ENCODE results near the gene ACBD6. TPM values are rescaled to one million over a fixed set of nuclear protein-coding genes. Genes with fewer than 3 reads are reported as not detected.

ACBD6 gene
- total RNA-seq, 3 donors from 2014 or later (not counting 1 experiment from before 2014, with no cell fraction given): 29.8 to 47.3 (median 41.9) TPM

- intact Hi-C loops (cut with micrococcal nuclease): no loop called here
These were observed 5.7 kb upstream of the ACBD6 start for GRCh38 chr1:180507795-180508724.

DNA sequence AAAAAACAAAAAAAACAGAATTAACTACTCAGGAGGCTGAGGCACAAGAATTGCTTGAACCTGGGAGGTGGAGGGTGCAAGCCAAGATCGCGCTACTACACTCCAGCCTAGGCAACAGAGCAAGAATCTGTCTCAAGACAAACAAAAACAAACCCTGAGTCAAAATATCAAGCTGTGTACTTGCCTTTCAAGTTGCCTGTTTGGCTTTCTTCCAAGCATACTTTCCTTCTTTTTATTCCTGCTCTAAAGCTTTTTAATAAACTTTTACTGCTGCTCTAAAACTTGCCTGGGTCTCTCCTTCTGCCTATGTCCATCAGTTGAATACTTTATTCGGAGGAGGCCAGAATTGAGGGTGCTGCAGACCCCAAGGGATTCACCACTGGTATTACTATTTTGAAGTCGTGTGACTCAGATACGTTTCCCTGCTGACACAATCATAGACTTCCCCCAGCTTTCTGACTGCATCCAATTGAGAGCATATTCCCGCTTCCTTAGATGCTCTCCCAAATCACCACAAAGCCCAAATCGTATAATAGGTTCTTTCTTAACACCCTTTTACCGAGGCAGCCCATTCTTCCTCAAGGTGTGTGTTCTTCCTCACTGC, 3.5 kb upstream of the ACBD6 start:
- DNase-seq (no peak), ATAC-seq (no peak)
- Histone ChIP-seq H3K36me3 (ENCODE audit: control insufficient read depth, insufficient read depth, low read length) (no peaks in the 10 kb centered on the region), H3K4me3 (ENCODE audit: low read length) (no peak overlapping the region), H3K27ac (ENCODE audit: low read length) (no peak overlapping the region), H3K9me3 (ENCODE audit: control insufficient read depth, insufficient read depth, low read length) (no peaks in the 10 kb centered on the region), H3K27me3 (ENCODE audit: control insufficient read depth, insufficient read depth, low read length) (no peaks in the 10 kb centered on the region), H3K4me1 (ENCODE audit: control insufficient read depth, insufficient read depth, low read length) (peaks cover 12% of the 10 kb centered on the region)
- intact Hi-C loops (cut with micrococcal nuclease): no loop called here
- H3K27ac Mint-ChIP-seq: no peak overlapping the region
- H3K4me3 Mint-ChIP-seq: no peak overlapping the region
- H3K27me3 Mint-ChIP-seq (ENCODE audit: low read depth in 2 of 2): peaks cover 3 to 13% of the 10 kb centered on the region in 2 donors
- no peak for TF ChIP-seq CTCF (IDR thresholded peaks at IDR 0.05)
- 86% methylated on average over 8 of the region's 8 CpGs for WGBS (ENCODE audit: insufficient coverage)
- H3K36me3 Mint-ChIP-seq: no peaks in the 10 kb centered on the region
- no peaks in the 10 kb centered on the region for H3K9me3 Mint-ChIP-seq
- peaks cover 14 to 26% of the 10 kb centered on the region in 2 donors for H3K4me1 Mint-ChIP-seq

More at GRCh38 chr1:180507795-180508724, 5.7 kb upstream of the ACBD6 start:
- Histone ChIP-seq H3K27me3 (ENCODE audit: control insufficient read depth, insufficient read depth, low read length) (no peaks in the 10 kb centered on the region), H3K36me3 (ENCODE audit: control insufficient read depth, insufficient read depth, low read length) (no peaks in the 10 kb centered on the region), H3K4me1 (ENCODE audit: control insufficient read depth, insufficient read depth, low read length) (peaks cover 3% of the 10 kb centered on the region), H3K9me3 (ENCODE audit: control insufficient read depth, insufficient read depth, low read length) (no peaks in the 10 kb centered on the region), H3K4me3 (ENCODE audit: low read length) (no peak overlapping the region), H3K27ac (ENCODE audit: low read length) (no peak overlapping the region)
- H3K9me3 Mint-ChIP-seq: no peaks in the 10 kb centered on the region
- TF ChIP-seq CTCF (IDR thresholded peaks at IDR 0.05): no peak
- peaks cover 5 to 6% of the 10 kb centered on the region in 2 donors for H3K4me1 Mint-ChIP-seq
- H3K27ac Mint-ChIP-seq: no peak overlapping the region
- ATAC-seq: no peak
- H3K27me3 Mint-ChIP-seq (ENCODE audit: low read depth in 2 of 2): peaks cover 18 to 26% of the 10 kb centered on the region in 2 donors
- no peaks in the 10 kb centered on the region for H3K36me3 Mint-ChIP-seq
- peak in 1 of 2 donors; percentile 37 for DNase-seq
- H3K4me3 Mint-ChIP-seq: no peak overlapping the region
- WGBS (ENCODE audit: insufficient coverage): 95% methylated on average over 14 of the region's 15 CpGs

DNA sequence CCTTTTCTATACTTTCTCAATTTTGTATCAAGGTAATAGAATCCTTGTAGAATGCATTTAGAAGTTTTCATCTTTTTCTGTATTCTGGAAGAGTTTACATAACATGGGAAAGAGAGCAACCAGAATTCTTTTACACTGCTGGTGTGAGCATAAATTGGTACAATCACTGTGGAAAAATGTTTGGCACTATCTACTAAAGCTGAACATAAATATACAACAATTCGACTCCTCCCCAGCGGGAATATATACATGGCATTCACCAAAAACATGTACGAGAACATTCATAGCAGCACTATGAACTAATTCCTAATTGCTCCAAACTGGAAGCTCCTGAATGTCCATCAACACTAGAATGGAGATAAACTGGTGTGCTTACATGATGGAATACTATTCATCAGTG, 1.8 kb upstream of the ACBD6 start:
- intact Hi-C loops (cut with micrococcal nuclease): loop anchor here (5.0 kb wide), 1 partner anchor 583 kb away; the partner anchor contains the start of gene IER5
- peaks cover 14 to 28% of the 10 kb centered on the region in 2 donors for H3K4me1 Mint-ChIP-seq
- Histone ChIP-seq H3K36me3 (ENCODE audit: control insufficient read depth, insufficient read depth, low read length) (no peaks in the 10 kb centered on the region), H3K27ac (ENCODE audit: low read length) (no peak overlapping the region), H3K9me3 (ENCODE audit: control insufficient read depth, insufficient read depth, low read length) (no peaks in the 10 kb centered on the region), H3K4me1 (ENCODE audit: control insufficient read depth, insufficient read depth, low read length) (peaks cover 12% of the 10 kb centered on the region), H3K27me3 (ENCODE audit: control insufficient read depth, insufficient read depth, low read length) (no peaks in the 10 kb centered on the region), H3K4me3 (ENCODE audit: low read length) (no peak overlapping the region)
- 100% methylated on average over 3 of the region's 3 CpGs for WGBS (ENCODE audit: insufficient coverage)
- DNase-seq (no peak), ATAC-seq (no peak)
- peaks cover 0 to 7% of the 10 kb centered on the region in 2 donors for H3K27me3 Mint-ChIP-seq (ENCODE audit: low read depth in 2 of 2)
- H3K36me3 Mint-ChIP-seq: no peaks in the 10 kb centered on the region
- H3K9me3 Mint-ChIP-seq: no peaks in the 10 kb centered on the region
- peak overlapping the region; percentile 47 for H3K4me3 Mint-ChIP-seq
- no peak for TF ChIP-seq CTCF (IDR thresholded peaks at IDR 0.05)
- H3K27ac Mint-ChIP-seq: no peak overlapping the region
